ENCODE results near the gene NELFB. TPM values are rescaled to one million over a fixed set of nuclear protein-coding genes. Genes with fewer than 3 reads are reported as not detected.

The NELFB gene
- total and polyA plus RNA-seq, 2 of the 4 experiments (the other 2 are of a cell fraction) = 36.9 to 66.0 TPM

GRCh38 chr9:137232101-137232500 lies 23.0 kb upstream of the NELFB start:
- Histone ChIP-seq H4K8ac (ENCODE audit: low read depth in 2 of 2, low read length in 2 of 2) (no peak overlapping the region), H3K14ac (replicated peaks; ENCODE audit: low read depth, low read length) (no peak overlapping the region), H2BK15ac (ENCODE audit: low read depth, low read length) (no peak overlapping the region), H3K79me1 (ENCODE audit: low read depth in 1 of 2, low read length in 2 of 2) (peaks cover 0 to 6% of the 10 kb centered on the region in 2 experiments; a peak in 2 of 4 replicates), H2BK20ac (ENCODE audit: low read depth, low read length) (no peak overlapping the region), H3K4me2 (ENCODE audit: low read depth, low read length) (no peak overlapping the region), H3K4ac (ENCODE audit: low read depth, low read length) (no peak overlapping the region), H3K9me1 (ENCODE audit: insufficient read depth, low read length) (no peaks in the 10 kb centered on the region), H4K91ac (ENCODE audit: insufficient read depth, low read depth, low read length) (no peak overlapping the region), H2AFZ (replicated peaks; ENCODE audit: low read length, poor library complexity) (no peak overlapping the region), H3K9me3 (ENCODE audit: control insufficient read depth, insufficient read depth, low read length) (no peaks in the 10 kb centered on the region), H3K56ac (ENCODE audit: extremely low read depth, insufficient read depth, low read length) (no peak overlapping the region), H3K36me3 (ENCODE audit: control insufficient read depth, insufficient read depth, low read length) (no peaks in the 10 kb centered on the region), H3K4me3 (ENCODE audit: insufficient read depth, low read depth, low read length) (no peak overlapping the region), H2AK5ac (ENCODE audit: low read depth, low read length) (no peak overlapping the region), H3K27ac (ENCODE audit: insufficient read depth, low read length) (no peak overlapping the region), H4K20me1 (ENCODE audit: insufficient read depth, low read length) (peaks cover 3% of the 10 kb centered on the region; the same call in 1 of the 2 replicates), H3K27me3 (ENCODE audit: control insufficient read depth, insufficient read depth, low read length) (peaks cover 1% of the 10 kb centered on the region; the same call in 1 of the 2 replicates), H2BK120ac (ENCODE audit: low read depth, low read length) (no peak overlapping the region), H2BK5ac (ENCODE audit: low read depth, low read length, poor library complexity, severe bottlenecking) (no peak overlapping the region), H3K9ac (ENCODE audit: low read depth, low read length) (no peak overlapping the region), H4K5ac (ENCODE audit: low read depth, low read length) (no peak overlapping the region), H3K4me1 (ENCODE audit: control insufficient read depth, insufficient read depth, low read length) (peaks cover 4% of the 10 kb centered on the region; the same call in 1 of the 2 replicates), H3K23ac (ENCODE audit: low read depth, low read length) (no peak overlapping the region), H3K18ac (ENCODE audit: low read depth, low read length) (no peak overlapping the region), H2AK9ac (replicated peaks; ENCODE audit: low read depth, low read length, poor library complexity) (no peak overlapping the region)
- dilution Hi-C loops (cut with HindIII; ENCODE audit: low sequenced_read_pairs, unreplicated experiment) = no loop called here
- no peak for ATAC-seq (ENCODE audit: low read depth)
- in situ Hi-C loops (cut with MboI; ENCODE audit: low sequenced_read_pairs) = no loop called here
- 86% methylated on average over 2 of the region's 10 CpGs; no CpG with 5 or more reads in 1 of the 2 experiments for WGBS, 2 experiments (ENCODE audit: extremely low coverage in 2 of 2, insufficient read length in 1 of 2)
- TF ChIP-seq RFX5 (IDR thresholded peaks at IDR 0.05; ENCODE audit: low read depth, low read length) (no peak), RCOR1 (IDR thresholded peaks at IDR 0.05; ENCODE audit: insufficient replicate concordance, low read length) (no peak), CEBPB (IDR thresholded peaks at IDR 0.05; ENCODE audit: low read depth, low read length) (no peak), CTCF (conservative IDR thresholded peaks at IDR 0.05; ENCODE audit: low read depth, low read length) (no peak), MAFK (IDR thresholded peaks at IDR 0.05; ENCODE audit: low read depth, low read length) (no peak), NFE2L2 (IDR thresholded peaks at IDR 0.05; ENCODE audit: low read depth, low read length) (no peak), BHLHE40 (IDR thresholded peaks at IDR 0.05; ENCODE audit: low read depth, low read length) (no peak), MXI1 (IDR thresholded peaks at IDR 0.05; ENCODE audit: borderline replicate concordance, low read depth, low read length) (no peak), POLR2A (IDR thresholded peaks at IDR 0.05; ENCODE audit: low read depth, low read length) (no peak)
- ChIA-PET CTCF (no interaction called here), POLR2A (ENCODE audit: unreplicated experiment) (no interaction called here)
- BruUV-seq (replicated peaks) = no TSS peak
- intact Hi-C loops (cut with micrococcal nuclease) = no loop called here
- no peak for DNase-seq

Measured in IMR-90 (cell line).